HL-60 (cell line): ENCODE measurements around the gene P2RY6.
A peak's percentile ranks its signal among the peaks of the same experiment; 100 is the strongest.

Experiments used
- DNase-seq, 2 experiments: peaks; one replicate each; pipeline ENCODE4 v3.0.0-alpha.2; 2010 to 2020; ENCODE audit warnings: low read depth in 1 of 2, low spot score in 1 of 2
- H3K27ac ChIP-seq: fragments of 250-450 bp; sonication (Bioruptor Pico); replicated peaks from 2 replicates; pipeline ENCODE4 v1.5.1; 2020; ENCODE audit warnings: mild to moderate bottlenecking, moderate library complexity
- H3K27me3 ChIP-seq: fragments of 250-450 bp; sonication (Bioruptor Pico); 2 replicates; pipeline ENCODE4 v1.5.1; 2021; ENCODE audit warnings: mild to moderate bottlenecking, moderate library complexity; ENCODE audit not compliant: insufficient read depth, poor library complexity, severe bottlenecking
- H3K4me3 ChIP-seq: replicated peaks from 2 replicates; pipeline ENCODE4 v1.5.1; 2011; ENCODE audit warnings: mild to moderate bottlenecking, control low read depth, low read length; ENCODE audit not compliant: insufficient read depth
- GABPA ChIP-seq: IDR thresholded peaks from 2 replicates; pipeline ENCODE4 v1.6.1; 2012; ENCODE audit warnings: low read depth
- POLR2AphosphoS5 ChIP-seq: IDR thresholded peaks from 2 replicates; pipeline ENCODE4 v1.6.1; 2012; ENCODE audit warnings: low read depth
- SPI1 ChIP-seq: IDR thresholded peaks from 2 replicates; pipeline ENCODE4 v1.6.1; 2012; ENCODE audit warnings: low read depth, mild to moderate bottlenecking, borderline replicate concordance
- TF ChIP-seq, protein P1 (sequence below): IDR thresholded peaks from one replicate; pipeline ENCODE4 v1.5.1; 2011; ENCODE audit warnings: low read length, control low read depth, inconsistent platforms; ENCODE audit not compliant: insufficient read depth
- TF ChIP-seq, protein P2 (sequence below): IDR thresholded peaks from 2 replicates; pipeline ENCODE4 v1.6.1; 2012; ENCODE audit warnings: low read depth; ENCODE audit not compliant: insufficient replicate concordance

P2RY6 gene

DNA sequence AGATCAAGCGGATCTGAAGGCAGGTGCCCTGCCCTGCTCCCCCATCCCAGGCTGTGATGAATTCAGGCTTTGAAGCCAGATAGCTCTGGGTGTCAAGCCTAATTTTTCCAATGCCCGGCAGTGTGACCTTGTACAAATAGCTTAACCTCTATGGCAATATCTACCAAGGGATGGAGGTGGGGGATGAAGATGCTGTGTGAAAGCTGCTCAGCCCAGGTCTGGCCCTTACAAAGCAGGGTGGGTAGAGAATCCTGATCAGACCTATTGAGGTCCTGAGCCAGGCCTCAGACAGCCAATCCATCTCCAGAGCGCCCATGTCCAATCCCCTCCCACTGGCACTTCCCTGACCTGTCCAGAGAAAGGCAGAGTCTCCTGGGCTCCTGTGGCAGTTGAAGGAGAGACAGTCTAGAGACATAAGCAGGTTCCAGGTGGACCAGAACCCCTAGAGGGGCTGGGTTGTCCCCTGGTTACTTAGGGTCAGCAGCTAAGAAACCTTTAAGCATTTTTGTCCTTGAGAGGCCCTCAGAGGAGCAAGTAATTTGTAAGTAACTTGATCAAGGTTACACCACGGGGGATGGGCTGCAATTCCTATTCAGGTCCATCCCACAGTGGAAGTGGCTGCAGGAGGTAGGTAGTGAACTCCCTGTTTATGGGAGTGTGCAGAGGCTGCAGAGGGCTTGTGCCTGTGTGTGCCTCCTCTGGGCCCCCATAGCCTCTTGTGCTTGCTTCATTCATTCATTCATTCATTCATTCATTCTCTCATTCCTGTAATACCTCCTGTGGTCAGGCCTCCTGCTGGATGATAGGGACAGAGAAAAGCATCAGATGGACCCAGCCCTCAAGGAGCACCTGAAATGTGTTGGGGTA is 43.6 kb upstream of the P2RY6 start:
- Histone ChIP-seq H3K4me3 (no peak overlapping the region), H3K27me3 (no peaks in the 10 kb centered on the region), H3K27ac (no peak overlapping the region)
- TF ChIP-seq SPI1 (no peak), POLR2AphosphoS5 (peak; percentile 8; the same call in 1 of the 2 replicates), GABPA (no peak)
- TF ChIP-seq, protein P1, sequence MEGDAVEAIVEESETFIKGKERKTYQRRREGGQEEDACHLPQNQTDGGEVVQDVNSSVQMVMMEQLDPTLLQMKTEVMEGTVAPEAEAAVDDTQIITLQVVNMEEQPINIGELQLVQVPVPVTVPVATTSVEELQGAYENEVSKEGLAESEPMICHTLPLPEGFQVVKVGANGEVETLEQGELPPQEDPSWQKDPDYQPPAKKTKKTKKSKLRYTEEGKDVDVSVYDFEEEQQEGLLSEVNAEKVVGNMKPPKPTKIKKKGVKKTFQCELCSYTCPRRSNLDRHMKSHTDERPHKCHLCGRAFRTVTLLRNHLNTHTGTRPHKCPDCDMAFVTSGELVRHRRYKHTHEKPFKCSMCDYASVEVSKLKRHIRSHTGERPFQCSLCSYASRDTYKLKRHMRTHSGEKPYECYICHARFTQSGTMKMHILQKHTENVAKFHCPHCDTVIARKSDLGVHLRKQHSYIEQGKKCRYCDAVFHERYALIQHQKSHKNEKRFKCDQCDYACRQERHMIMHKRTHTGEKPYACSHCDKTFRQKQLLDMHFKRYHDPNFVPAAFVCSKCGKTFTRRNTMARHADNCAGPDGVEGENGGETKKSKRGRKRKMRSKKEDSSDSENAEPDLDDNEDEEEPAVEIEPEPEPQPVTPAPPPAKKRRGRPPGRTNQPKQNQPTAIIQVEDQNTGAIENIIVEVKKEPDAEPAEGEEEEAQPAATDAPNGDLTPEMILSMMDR: no peak
- TF ChIP-seq, protein P2, sequence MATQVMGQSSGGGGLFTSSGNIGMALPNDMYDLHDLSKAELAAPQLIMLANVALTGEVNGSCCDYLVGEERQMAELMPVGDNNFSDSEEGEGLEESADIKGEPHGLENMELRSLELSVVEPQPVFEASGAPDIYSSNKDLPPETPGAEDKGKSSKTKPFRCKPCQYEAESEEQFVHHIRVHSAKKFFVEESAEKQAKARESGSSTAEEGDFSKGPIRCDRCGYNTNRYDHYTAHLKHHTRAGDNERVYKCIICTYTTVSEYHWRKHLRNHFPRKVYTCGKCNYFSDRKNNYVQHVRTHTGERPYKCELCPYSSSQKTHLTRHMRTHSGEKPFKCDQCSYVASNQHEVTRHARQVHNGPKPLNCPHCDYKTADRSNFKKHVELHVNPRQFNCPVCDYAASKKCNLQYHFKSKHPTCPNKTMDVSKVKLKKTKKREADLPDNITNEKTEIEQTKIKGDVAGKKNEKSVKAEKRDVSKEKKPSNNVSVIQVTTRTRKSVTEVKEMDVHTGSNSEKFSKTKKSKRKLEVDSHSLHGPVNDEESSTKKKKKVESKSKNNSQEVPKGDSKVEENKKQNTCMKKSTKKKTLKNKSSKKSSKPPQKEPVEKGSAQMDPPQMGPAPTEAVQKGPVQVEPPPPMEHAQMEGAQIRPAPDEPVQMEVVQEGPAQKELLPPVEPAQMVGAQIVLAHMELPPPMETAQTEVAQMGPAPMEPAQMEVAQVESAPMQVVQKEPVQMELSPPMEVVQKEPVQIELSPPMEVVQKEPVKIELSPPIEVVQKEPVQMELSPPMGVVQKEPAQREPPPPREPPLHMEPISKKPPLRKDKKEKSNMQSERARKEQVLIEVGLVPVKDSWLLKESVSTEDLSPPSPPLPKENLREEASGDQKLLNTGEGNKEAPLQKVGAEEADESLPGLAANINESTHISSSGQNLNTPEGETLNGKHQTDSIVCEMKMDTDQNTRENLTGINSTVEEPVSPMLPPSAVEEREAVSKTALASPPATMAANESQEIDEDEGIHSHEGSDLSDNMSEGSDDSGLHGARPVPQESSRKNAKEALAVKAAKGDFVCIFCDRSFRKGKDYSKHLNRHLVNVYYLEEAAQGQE: no peak
- no peak for DNase-seq

DNA sequence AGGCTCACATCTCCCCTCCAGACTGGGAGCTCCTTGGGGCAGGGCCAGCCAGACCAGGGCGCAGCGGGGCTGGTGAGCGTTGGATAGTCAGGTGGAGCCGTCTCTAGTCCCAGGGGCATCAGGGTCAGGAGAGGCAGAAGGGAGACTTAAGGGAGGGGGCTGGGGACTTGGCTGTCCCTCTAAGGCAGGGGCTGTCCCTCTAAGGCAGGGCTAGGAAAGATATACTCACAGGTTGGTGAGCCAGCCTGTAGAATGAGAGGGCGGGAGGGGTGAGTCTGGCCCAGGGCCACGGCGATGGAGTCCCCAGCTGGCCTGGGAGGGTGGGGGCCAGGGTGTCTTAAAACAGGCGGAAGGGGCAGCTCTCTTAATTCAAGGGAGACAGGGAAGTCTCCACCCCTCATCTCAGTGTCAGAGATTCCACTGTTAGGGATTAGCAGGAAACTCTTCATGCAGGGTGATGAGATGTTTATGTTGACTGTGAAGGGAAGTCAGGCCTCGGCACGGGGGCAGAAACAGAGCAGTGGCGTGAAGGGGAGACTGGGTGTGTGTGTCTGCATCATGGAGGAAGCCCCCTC is 42.7 kb upstream of the P2RY6 start:
- Histone ChIP-seq H3K4me3 (no peak overlapping the region), H3K27me3 (no peaks in the 10 kb centered on the region), H3K27ac (no peak overlapping the region)
- DNase-seq: no peak
- no peak for TF ChIP-seq SPI1
- TF ChIP-seq POLR2AphosphoS5: peak; percentile 13; the same call in 1 of the 2 replicates
- TF ChIP-seq GABPA: no peak
- TF ChIP-seq, protein P1: no peak

DNA sequence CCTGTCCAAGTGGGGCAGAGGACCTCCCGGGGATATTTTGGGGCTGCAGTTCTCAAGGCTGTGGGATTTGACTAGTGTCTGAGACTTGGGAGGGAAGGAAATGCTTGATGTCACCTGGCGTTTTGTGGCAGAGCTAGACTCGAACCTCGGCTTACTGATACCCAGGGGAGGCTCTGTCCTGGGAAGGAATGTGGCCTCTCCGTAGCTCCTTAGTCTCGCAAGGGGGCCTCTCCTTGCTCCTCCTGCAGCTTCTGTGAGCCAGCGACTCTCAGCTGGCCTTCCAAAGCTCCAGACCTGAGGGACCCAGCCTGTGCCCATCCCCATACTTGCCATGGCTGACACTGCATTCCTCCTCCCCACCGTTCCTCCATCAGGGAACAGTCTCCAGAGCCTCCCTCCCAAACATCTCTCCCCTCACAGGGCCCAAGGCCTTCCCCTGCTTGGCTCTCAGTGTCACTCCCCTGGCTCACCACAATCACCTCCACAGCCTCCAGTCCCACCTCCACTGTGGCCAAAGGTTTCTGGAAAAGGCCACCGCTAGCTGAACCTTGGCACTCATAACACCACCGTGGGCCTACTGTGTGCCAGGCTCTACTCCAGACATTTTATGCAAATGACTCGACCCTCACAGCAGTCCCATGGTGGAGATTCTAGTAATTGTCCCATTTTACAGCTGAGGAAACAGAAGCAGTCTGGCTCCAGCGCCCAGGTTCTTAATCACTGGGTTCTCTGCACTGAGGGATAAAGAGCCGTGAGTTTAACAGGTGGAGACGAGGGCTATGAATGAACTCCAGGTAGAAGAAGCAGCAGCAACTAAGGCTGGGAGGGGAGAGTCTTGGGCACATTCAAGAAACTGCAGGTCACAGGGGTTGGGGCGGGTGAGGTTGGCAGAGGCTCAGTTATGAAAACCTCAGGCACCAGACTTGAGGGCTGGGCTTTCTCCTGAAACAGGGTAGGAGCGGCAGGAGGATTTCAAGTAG is 42.0 kb upstream of the P2RY6 start:
- no peaks in the 10 kb centered on the region for H3K27me3 ChIP-seq
- H3K4me3 ChIP-seq: no peak overlapping the region
- no peak overlapping the region for H3K27ac ChIP-seq
- TF ChIP-seq POLR2AphosphoS5 (no peak), SPI1 (no peak), GABPA (no peak)
- TF ChIP-seq, protein P2: no peak
- TF ChIP-seq, protein P1: no peak
- no peak for DNase-seq
